NCI-H446 treated with DMSO at 0.1 percent for 48 hours (cell line): ENCODE data around the gene UBAP2.
"Not testable (repeated sequence)": the region's sequence is repeated elsewhere in the genome, so short reads cannot be mapped to it uniquely, and the experiment has no call there.

Experiments
- DNase-seq: peaks from one replicate; lab custom pipeline; 2025; lab: John Stamatoyannopoulos, UW

The UBAP2 gene

GRCh38 chr9:33964086-33964768 is 84.5 kb downstream of the UBAP2 start:
- DNase-seq = no peak

- DNase-seq = not testable (repeated sequence)
Measured at GRCh38 chr9:33962468-33962867, 86.2 kb downstream of the UBAP2 start.

- no peak for DNase-seq
Measured at GRCh38 chr9:33959725-33960124, 89.0 kb downstream of the UBAP2 start.

- DNase-seq = no peak
Measured at GRCh38 chr9:33956544-33956943, 92.1 kb downstream of the UBAP2 start.

- no peak for DNase-seq
Measured at GRCh38 chr9:33952066-33952465, 96.6 kb downstream of the UBAP2 start.

GRCh38 chr9:33950371-33950770 is 98.3 kb downstream of the UBAP2 start:
- DNase-seq = no peak

GRCh38 chr9:33946779-33947535 is 101.7 kb downstream of the UBAP2 start:
- DNase-seq = no peak

GRCh38 chr9:33943389-33943788 is 105.3 kb downstream of the UBAP2 start:
- DNase-seq = no peak

GRCh38 chr9:33942471-33943083 is 106.1 kb downstream of the UBAP2 start:
- no peak for DNase-seq

- no peak for DNase-seq
Measured at GRCh38 chr9:33939924-33940874, 108.5 kb downstream of the UBAP2 start.

GRCh38 chr9:33934188-33934878 is 114.4 kb downstream of the UBAP2 start:
- DNase-seq = no peak

GRCh38 chr9:33932078-33932807 is 116.4 kb downstream of the UBAP2 start:
- no peak for DNase-seq

GRCh38 chr9:33931326-33931725 is 117.4 kb downstream of the UBAP2 start:
- no peak for DNase-seq

GRCh38 chr9:33927694-33928093 is 121.0 kb downstream of the UBAP2 start:
- DNase-seq = no peak

GRCh38 chr9:33926746-33927485 is 121.8 kb downstream of the UBAP2 start:
- no peak for DNase-seq

- no peak for DNase-seq
Measured at GRCh38 chr9:33924978-33925797, 123.5 kb downstream of the UBAP2 start.

GRCh38 chr9:33923998-33924701 is 124.5 kb downstream of the UBAP2 start:
- no peak for DNase-seq

GRCh38 chr9:33923079-33923478 is 125.6 kb downstream of the UBAP2 start:
- no peak for DNase-seq
